ENCODE results near the gene CCDC154. TPM values are rescaled to one million over a fixed set of nuclear protein-coding genes. Genes with fewer than 3 reads are reported as not detected.

CCDC154 gene
- total RNA-seq, 1 donor from 2014 or later = 1.2 TPM

- H3K4me3 Mint-ChIP-seq (ENCODE audit: low read depth) = no peak overlapping the region
These were observed 40.6 kb downstream of the CCDC154 start for GRCh38 chr16:1403733-1404132.

GRCh38 chr16:1403036-1403435, 41.3 kb downstream of the CCDC154 start:
- no peak overlapping the region for H3K4me3 Mint-ChIP-seq (ENCODE audit: low read depth)
- intact Hi-C loops (cut with micrococcal nuclease) = no loop called here
- peaks cover 2% of the 10 kb centered on the region for H3K4me1 Mint-ChIP-seq (ENCODE audit: low read depth)
- no peak overlapping the region for H3K27ac Mint-ChIP-seq
- no peaks in the 10 kb centered on the region for H3K27me3 Mint-ChIP-seq (ENCODE audit: low read depth)
- peaks cover 19% of the 10 kb centered on the region for H3K36me3 Mint-ChIP-seq (ENCODE audit: low read depth)
- no peak for DNase-seq (ENCODE audit: low spot score)
- H3K9me3 Mint-ChIP-seq = no peaks in the 10 kb centered on the region

More at GRCh38 chr16:1403733-1404132, 40.6 kb downstream of the CCDC154 start:
- Mint-ChIP-seq H3K27ac (no peak overlapping the region), H3K36me3 (ENCODE audit: low read depth) (peaks cover 14% of the 10 kb centered on the region), H3K27me3 (ENCODE audit: low read depth) (no peaks in the 10 kb centered on the region), H3K9me3 (no peaks in the 10 kb centered on the region), H3K4me1 (ENCODE audit: low read depth) (peaks cover 2% of the 10 kb centered on the region)
- DNase-seq (ENCODE audit: low spot score) = no peak
- intact Hi-C loops (cut with micrococcal nuclease) = no loop called here

GRCh38 chr16:1401758-1402154, 42.6 kb downstream of the CCDC154 start:
- peaks cover 21% of the 10 kb centered on the region for H3K36me3 Mint-ChIP-seq (ENCODE audit: low read depth)
- no peaks in the 10 kb centered on the region for H3K4me1 Mint-ChIP-seq (ENCODE audit: low read depth)
- no peak overlapping the region for H3K4me3 Mint-ChIP-seq (ENCODE audit: low read depth)
- no peak overlapping the region for H3K27ac Mint-ChIP-seq
- intact Hi-C loops (cut with micrococcal nuclease) = no loop called here
- H3K27me3 Mint-ChIP-seq (ENCODE audit: low read depth) = no peaks in the 10 kb centered on the region
- no peak for DNase-seq (ENCODE audit: low spot score)
- no peaks in the 10 kb centered on the region for H3K9me3 Mint-ChIP-seq

- no peak overlapping the region for H3K27ac Mint-ChIP-seq
- intact Hi-C loops (cut with micrococcal nuclease) = no loop called here
- H3K4me3 Mint-ChIP-seq (ENCODE audit: low read depth) = no peak overlapping the region
- no peaks in the 10 kb centered on the region for H3K9me3 Mint-ChIP-seq
- no peaks in the 10 kb centered on the region for H3K27me3 Mint-ChIP-seq (ENCODE audit: low read depth)
- peaks cover 22% of the 10 kb centered on the region for H3K36me3 Mint-ChIP-seq (ENCODE audit: low read depth)
- DNase-seq (ENCODE audit: low spot score) = no peak
- no peaks in the 10 kb centered on the region for H3K4me1 Mint-ChIP-seq (ENCODE audit: low read depth)
These were observed 43.1 kb downstream of the CCDC154 start for GRCh38 chr16:1401061-1401757.

GRCh38 chr16:1398826-1399581, 45.4 kb downstream of the CCDC154 start:
- H3K27me3 Mint-ChIP-seq (ENCODE audit: low read depth) = no peaks in the 10 kb centered on the region
- intact Hi-C loops (cut with micrococcal nuclease) = loop anchor here (1.0 kb wide), 1 partner anchor 41 kb away; no protein-coding TSS in a partner anchor
- no peaks in the 10 kb centered on the region for H3K9me3 Mint-ChIP-seq
- no peaks in the 10 kb centered on the region for H3K4me1 Mint-ChIP-seq (ENCODE audit: low read depth)
- no peak overlapping the region for H3K27ac Mint-ChIP-seq
- DNase-seq (ENCODE audit: low spot score) = no peak
- no peak overlapping the region for H3K4me3 Mint-ChIP-seq (ENCODE audit: low read depth)
- peaks cover 22% of the 10 kb centered on the region for H3K36me3 Mint-ChIP-seq (ENCODE audit: low read depth)

- no peaks in the 10 kb centered on the region for H3K4me1 Mint-ChIP-seq (ENCODE audit: low read depth)
- H3K27me3 Mint-ChIP-seq (ENCODE audit: low read depth) = no peaks in the 10 kb centered on the region
- no peak overlapping the region for H3K27ac Mint-ChIP-seq
- H3K36me3 Mint-ChIP-seq (ENCODE audit: low read depth) = peaks cover 22% of the 10 kb centered on the region
- H3K9me3 Mint-ChIP-seq = no peaks in the 10 kb centered on the region
- intact Hi-C loops (cut with micrococcal nuclease) = loop anchor here (1.0 kb wide), 1 partner anchor 40 kb away; no protein-coding TSS in a partner anchor
- H3K4me3 Mint-ChIP-seq (ENCODE audit: low read depth) = no peak overlapping the region
- DNase-seq (ENCODE audit: low spot score) = no peak
These were observed 46.0 kb downstream of the CCDC154 start for GRCh38 chr16:1398351-1398750.

- no peak for DNase-seq (ENCODE audit: low spot score)
- Mint-ChIP-seq H3K4me3 (ENCODE audit: low read depth) (no peak overlapping the region), H3K27ac (no peak overlapping the region), H3K4me1 (ENCODE audit: low read depth) (no peaks in the 10 kb centered on the region), H3K9me3 (no peaks in the 10 kb centered on the region), H3K36me3 (ENCODE audit: low read depth) (peaks cover 23% of the 10 kb centered on the region), H3K27me3 (ENCODE audit: low read depth) (no peaks in the 10 kb centered on the region)
- intact Hi-C loops (cut with micrococcal nuclease) = loop anchor here (1.0 kb wide), 1 partner anchor 39 kb away; no protein-coding TSS in a partner anchor
These were observed 46.6 kb downstream of the CCDC154 start for GRCh38 chr16:1397779-1398178.

- DNase-seq (ENCODE audit: low spot score) = no peak
- Mint-ChIP-seq H3K27me3 (ENCODE audit: low read depth) (no peaks in the 10 kb centered on the region), H3K36me3 (ENCODE audit: low read depth) (peaks cover 17% of the 10 kb centered on the region), H3K27ac (no peak overlapping the region), H3K9me3 (no peaks in the 10 kb centered on the region), H3K4me3 (ENCODE audit: low read depth) (no peak overlapping the region), H3K4me1 (ENCODE audit: low read depth) (no peaks in the 10 kb centered on the region)
- intact Hi-C loops (cut with micrococcal nuclease) = no loop called here
These were observed 48.8 kb downstream of the CCDC154 start for GRCh38 chr16:1395444-1396031.

GRCh38 chr16:1394367-1394951, 49.9 kb downstream of the CCDC154 start:
- DNase-seq (ENCODE audit: low spot score) = no peak
- Mint-ChIP-seq H3K4me3 (ENCODE audit: low read depth) (no peak overlapping the region), H3K9me3 (no peaks in the 10 kb centered on the region), H3K36me3 (ENCODE audit: low read depth) (peaks cover 22% of the 10 kb centered on the region), H3K27me3 (ENCODE audit: low read depth) (no peaks in the 10 kb centered on the region), H3K4me1 (ENCODE audit: low read depth) (no peaks in the 10 kb centered on the region), H3K27ac (no peak overlapping the region)
- intact Hi-C loops (cut with micrococcal nuclease) = no loop called here

- intact Hi-C loops (cut with micrococcal nuclease) = no loop called here
- H3K27me3 Mint-ChIP-seq (ENCODE audit: low read depth) = no peaks in the 10 kb centered on the region
- H3K9me3 Mint-ChIP-seq = no peaks in the 10 kb centered on the region
- no peak overlapping the region for H3K27ac Mint-ChIP-seq
- no peak for DNase-seq (ENCODE audit: low spot score)
- peaks cover 22% of the 10 kb centered on the region for H3K36me3 Mint-ChIP-seq (ENCODE audit: low read depth)
- H3K4me3 Mint-ChIP-seq (ENCODE audit: low read depth) = no peak overlapping the region
- no peaks in the 10 kb centered on the region for H3K4me1 Mint-ChIP-seq (ENCODE audit: low read depth)
These were observed 50.7 kb downstream of the CCDC154 start for GRCh38 chr16:1393613-1394176.

- H3K4me1 Mint-ChIP-seq (ENCODE audit: low read depth) = no peaks in the 10 kb centered on the region
- no peaks in the 10 kb centered on the region for H3K9me3 Mint-ChIP-seq
- H3K4me3 Mint-ChIP-seq (ENCODE audit: low read depth) = no peak overlapping the region
- peaks cover 17% of the 10 kb centered on the region for H3K36me3 Mint-ChIP-seq (ENCODE audit: low read depth)
- DNase-seq (ENCODE audit: low spot score) = no peak
- H3K27me3 Mint-ChIP-seq (ENCODE audit: low read depth) = no peaks in the 10 kb centered on the region
- no peak overlapping the region for H3K27ac Mint-ChIP-seq
- intact Hi-C loops (cut with micrococcal nuclease) = no loop called here
These were observed 51.5 kb downstream of the CCDC154 start for GRCh38 chr16:1392826-1393225.

- Mint-ChIP-seq H3K27me3 (ENCODE audit: low read depth) (no peaks in the 10 kb centered on the region), H3K4me1 (ENCODE audit: low read depth) (no peaks in the 10 kb centered on the region), H3K9me3 (no peaks in the 10 kb centered on the region), H3K4me3 (ENCODE audit: low read depth) (no peak overlapping the region), H3K27ac (no peak overlapping the region), H3K36me3 (ENCODE audit: low read depth) (peaks cover 14% of the 10 kb centered on the region)
- no peak for DNase-seq (ENCODE audit: low spot score)
- intact Hi-C loops (cut with micrococcal nuclease) = no loop called here
These were observed 54.0 kb downstream of the CCDC154 start for GRCh38 chr16:1390239-1390779.
